Occipital lobe (tissue), 2 donors: Measurements from ENCODE around the gene IQCE. TPM values are rescaled to one million over a fixed set of nuclear protein-coding genes. Genes with fewer than 3 reads are reported as not detected.
"Not testable (repeated sequence)": the region's sequence is repeated elsewhere in the genome, so short reads cannot be mapped to it uniquely, and the experiment has no call there.

Experiments used
- DNase-seq: peaks from one replicate; lab custom pipeline; 2025; lab: John Stamatoyannopoulos, UW
- total RNA-seq: library from RNA; depleted of rRNA; stranded (reverse); fragments of >200 nt; gene quantifications from one replicate; pipeline ENCODE4 v1.2.3, GENCODE V29; 2014

The IQCE gene
- total RNA-seq, 1 donor from 2014 or later = 22.3 TPM

GRCh38 chr7:2520761-2521290, 38.0 kb upstream of the IQCE start:
- no peak for DNase-seq

- DNase-seq = no peak
Measured at GRCh38 chr7:2521341-2521745, 37.4 kb upstream of the IQCE start.

- DNase-seq = no peak
Measured at GRCh38 chr7:2521952-2522591, 36.7 kb upstream of the IQCE start.

- no peak for DNase-seq
Measured at GRCh38 chr7:2522780-2523433, 35.9 kb upstream of the IQCE start.

GRCh38 chr7:2523461-2523936, 35.3 kb upstream of the IQCE start:
- no peak for DNase-seq

- peak; percentile 80 for DNase-seq
Measured at GRCh38 chr7:2523941-2524807, 34.6 kb upstream of the IQCE start.

- no peak for DNase-seq
Measured at GRCh38 chr7:2524808-2525657, 33.7 kb upstream of the IQCE start.

GRCh38 chr7:2525658-2526630, 32.8 kb upstream of the IQCE start:
- DNase-seq = no peak

- DNase-seq = no peak
Measured at GRCh38 chr7:2526659-2527504, 31.9 kb upstream of the IQCE start.

GRCh38 chr7:2527505-2528467, 31.0 kb upstream of the IQCE start:
- DNase-seq = no peak

- no peak for DNase-seq
Measured at GRCh38 chr7:2528481-2529095, 30.2 kb upstream of the IQCE start.

- DNase-seq = no peak
Measured at GRCh38 chr7:2529161-2530070, 29.4 kb upstream of the IQCE start.

- DNase-seq = no peak
Measured at GRCh38 chr7:2530071-2530987, 28.4 kb upstream of the IQCE start.

GRCh38 chr7:2530994-2531795, 27.6 kb upstream of the IQCE start:
- DNase-seq = not testable (repeated sequence)
